HG02981 (cell line): Measurements from ENCODE around the gene RCSD1.
"Not testable (repeated sequence)": the region's sequence is repeated elsewhere in the genome, so short reads cannot be mapped to it uniquely, and the experiment has no call there.

Experiments used
- ATAC-seq: cut with Tn5 transposase; IDR thresholded peaks from one replicate; pipeline ENCODE4 v1.9.1; 2021; ENCODE audit warnings: mild to moderate bottlenecking, moderate library complexity; ENCODE audit not compliant: unreplicated experiment

Gene RCSD1

DNA sequence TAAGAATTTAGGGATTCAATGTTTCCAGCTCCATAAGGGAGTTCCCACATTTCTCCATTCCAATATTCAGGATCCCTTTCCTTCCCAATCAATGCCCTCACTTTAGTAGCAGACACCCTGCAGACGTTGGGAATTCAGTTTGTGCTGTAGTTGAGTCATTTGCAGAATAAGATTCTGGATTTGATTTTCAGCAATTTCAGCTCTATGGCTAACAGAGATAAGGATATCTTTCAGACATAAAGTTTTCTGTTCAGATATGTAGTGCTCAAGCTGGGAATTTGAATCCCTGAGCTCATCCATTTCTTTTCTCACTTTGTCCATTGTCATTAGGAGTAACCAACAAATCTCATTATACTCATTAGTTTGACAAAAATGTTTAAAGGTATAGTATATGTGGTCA is 104.8 kb downstream of the RCSD1 start:
- ATAC-seq: no peak

DNA sequence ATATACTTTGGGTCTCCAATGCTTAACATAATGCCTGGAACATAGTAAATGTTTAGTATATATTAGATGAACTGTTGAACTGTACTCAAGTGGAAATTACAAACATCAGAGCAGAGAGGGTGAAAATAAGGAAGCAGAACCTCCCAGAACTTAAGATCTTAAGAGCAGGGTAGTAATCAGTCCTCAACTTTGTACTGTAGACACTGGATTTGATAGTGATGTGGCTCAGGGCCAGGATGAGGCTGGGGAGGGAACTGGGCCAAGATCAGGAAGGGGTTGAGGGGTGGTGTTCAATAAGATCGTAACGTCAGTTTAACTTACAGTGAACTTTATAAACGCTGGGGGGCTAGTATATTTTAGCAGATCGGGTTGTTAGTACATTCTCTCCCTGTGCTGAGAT is 107.1 kb downstream of the RCSD1 start:
- no peak for ATAC-seq

DNA sequence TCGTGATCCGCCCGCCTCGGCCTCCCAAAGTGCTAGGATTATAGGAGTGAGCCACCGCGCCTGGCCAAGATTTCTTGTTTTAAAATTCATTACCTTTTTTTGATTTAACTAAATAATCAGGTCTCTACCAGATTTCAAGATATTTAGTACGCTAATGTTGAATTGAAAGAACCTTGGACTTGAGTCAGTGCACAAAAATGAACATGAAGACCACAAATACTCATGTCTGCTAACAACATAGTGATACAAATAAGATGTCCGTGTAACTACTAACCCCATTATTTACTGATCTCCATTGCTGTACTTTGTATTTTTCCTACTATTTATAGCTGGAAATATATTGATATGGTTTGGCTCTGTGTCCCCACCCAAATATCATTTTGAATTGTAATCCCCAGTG is 108.1 kb downstream of the RCSD1 start:
- ATAC-seq: no peak

DNA sequence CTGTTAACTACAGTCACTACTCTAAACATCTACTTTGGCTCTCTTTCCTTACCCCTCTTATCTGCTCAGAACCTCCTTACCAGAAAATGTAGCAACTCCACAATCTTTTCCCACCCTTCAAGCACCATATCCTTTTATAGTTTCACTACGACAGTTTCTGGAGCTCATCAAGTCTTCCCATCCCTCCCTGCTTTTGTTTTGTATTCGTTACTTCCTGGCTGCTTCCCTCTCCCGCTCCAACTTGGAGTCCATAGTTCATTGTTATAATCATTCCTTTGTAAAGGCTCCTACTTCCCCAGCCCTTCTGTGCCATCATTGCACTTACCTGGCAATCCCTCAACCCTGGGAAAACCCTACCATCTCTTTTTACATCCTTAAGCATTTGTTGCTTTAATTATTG is 109.7 kb downstream of the RCSD1 start:
- ATAC-seq: no peak

DNA sequence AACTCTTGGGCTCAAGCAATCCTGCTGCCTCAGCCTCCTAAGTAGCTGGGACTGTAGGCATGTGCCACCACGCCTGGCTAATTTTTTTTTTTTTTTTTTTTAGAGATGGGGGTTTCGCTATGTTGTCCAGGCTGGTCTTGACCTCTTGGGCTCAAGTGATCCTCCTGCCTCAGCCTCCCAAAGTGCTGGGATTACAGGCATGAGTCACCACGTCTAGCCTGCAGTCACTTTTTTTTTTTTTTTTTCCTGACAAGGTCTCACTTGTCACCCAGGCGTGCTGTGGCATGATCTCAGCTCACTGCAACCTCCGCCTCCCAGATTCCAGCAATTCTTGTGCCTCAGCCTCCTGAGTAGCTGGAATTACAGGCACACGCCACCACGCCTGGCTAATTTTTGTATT is 111.1 kb downstream of the RCSD1 start:
- ATAC-seq: not testable (repeated sequence)

DNA sequence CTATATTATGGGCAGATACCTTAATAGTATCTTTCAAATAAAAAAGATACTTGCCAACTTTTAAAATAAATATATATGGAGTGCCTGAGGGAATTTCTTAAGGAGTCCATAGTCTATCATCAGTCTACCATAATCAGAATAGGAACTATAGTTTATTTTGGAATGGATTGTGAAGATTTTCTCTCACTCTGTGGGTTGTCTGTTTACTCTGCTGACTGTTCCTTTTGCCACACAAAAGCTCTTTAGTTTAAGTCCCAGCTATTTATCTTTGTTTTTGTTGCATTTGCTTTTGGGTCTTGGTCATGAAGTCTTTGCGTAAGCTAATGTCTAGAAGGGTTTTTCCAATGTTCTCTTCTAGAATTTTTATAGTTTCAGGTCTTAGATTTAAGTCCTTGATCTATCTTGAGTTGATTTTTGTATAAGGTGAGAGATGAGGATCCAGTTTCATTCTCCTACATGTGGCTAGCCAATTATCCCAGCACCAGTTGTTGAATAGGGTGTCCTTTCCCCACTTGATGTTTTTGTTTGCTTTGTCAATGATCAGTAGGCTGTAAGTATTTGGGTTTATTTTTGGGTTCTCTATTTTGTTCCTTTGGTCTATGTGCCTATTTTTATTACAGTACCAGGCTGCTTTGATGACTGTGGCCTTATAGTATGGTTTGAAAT is 112.5 kb downstream of the RCSD1 start:
- not testable (repeated sequence) for ATAC-seq

GRCh38 chr1:167744901-167745300 is 114.9 kb downstream of the RCSD1 start:
- no peak for ATAC-seq

DNA sequence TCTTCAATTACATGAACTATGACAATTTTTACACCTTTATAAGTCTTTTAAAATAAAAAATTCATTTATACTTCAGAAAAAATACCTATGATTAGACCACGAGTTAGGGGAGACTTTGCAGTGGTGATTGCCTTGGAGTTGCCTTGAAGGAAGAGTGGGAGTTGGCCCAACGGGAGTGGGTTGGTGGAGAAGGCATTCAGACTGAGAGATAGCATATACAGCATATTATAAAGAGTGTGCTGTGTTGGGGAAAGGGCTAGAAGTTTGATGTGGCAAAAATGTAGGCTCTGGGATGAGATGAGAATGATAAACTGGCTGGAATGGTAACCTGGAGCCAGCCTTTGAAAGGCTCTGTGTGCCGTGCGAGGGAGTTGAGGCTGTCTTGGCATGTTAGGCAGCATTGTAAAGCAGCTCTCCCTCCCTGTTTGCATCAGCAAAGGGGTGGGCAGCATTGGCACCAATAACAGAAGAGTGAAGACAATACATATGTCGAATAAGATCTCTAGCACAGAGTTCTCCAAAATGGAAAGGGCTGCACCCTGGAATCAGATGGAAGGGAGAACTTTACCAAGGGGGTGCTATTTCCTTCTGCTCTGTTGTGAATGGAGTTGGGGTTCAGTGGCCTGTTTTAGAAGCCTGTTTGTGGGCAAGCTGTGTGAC is 116.1 kb downstream of the RCSD1 start:
- no peak for ATAC-seq

DNA sequence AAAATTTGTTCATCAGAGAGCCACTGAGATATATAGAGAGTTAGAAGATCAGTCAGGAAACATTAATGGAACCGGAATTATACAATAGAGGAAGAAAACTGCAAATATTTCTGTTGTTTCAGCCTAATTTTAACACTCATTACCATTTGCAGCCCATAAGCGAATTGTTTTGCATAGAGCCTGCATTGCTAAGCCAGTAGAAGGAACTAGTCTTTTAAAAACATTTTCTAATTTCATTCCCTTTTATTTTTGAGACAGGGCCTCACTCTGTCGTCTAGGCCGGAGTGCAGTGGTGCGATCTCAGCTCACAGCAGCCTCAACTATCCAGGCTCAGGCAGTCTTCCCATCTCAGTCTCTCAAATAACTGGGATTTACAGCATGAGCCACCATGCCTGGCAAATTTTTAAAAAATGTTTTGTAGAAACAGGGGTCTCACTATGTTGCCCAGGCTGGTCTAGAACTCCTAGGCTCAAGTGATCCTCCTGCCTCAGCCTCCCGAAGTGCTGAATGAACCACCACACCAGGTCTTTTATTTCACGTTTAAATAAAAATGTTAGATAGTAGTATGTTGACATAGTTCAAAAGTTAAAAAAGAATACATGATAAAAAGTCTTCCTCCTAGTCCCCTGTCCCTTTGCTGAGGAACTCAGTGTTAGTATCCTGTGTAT is 117.1 kb downstream of the RCSD1 start:
- ATAC-seq: no peak

- no peak for ATAC-seq
These were observed 118.0 kb downstream of the RCSD1 start for GRCh38 chr1:167747988-167748387.

- no peak for ATAC-seq
These were observed 118.9 kb downstream of the RCSD1 start for GRCh38 chr1:167748906-167749305.

DNA sequence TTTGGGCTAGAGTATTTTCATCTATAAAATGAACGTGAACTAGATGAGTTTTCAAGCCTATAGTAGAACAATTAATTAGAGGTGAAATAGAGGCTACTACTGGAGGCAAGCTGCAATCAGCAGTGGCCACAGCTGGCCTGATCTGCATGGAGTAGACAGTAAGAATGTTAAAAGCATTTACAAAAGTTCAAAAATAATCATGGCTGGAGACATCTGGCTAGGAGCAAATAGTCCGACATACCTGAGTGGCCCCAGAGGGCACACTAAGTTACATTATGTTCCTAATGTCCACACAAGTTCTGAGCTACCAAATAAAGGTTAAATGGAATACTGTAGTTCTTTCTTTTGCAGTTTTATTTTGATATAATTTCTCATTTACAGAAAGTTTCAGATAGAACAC is 119.7 kb downstream of the RCSD1 start:
- ATAC-seq: no peak

GRCh38 chr1:167750641-167751040 is 120.6 kb downstream of the RCSD1 start:
- no peak for ATAC-seq

DNA sequence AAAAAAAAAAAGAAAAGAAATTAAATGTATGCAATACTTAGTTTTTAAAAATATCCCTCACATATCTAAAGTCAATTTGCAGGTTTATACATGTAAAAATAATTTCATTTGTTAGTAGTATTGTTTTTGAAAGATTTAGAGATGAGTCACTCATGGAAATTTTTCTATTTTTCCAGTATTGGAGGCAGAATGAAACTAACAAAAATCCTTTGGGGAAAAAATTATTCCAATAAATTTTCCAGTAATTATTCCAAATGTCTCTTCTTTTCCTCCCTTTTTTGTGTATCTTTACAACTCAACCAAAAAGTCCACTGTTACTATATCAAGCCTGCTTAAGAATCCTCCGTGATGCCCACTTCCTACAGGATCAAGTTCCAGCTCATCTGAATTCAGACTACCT is 121.6 kb downstream of the RCSD1 start:
- ATAC-seq: no peak

DNA sequence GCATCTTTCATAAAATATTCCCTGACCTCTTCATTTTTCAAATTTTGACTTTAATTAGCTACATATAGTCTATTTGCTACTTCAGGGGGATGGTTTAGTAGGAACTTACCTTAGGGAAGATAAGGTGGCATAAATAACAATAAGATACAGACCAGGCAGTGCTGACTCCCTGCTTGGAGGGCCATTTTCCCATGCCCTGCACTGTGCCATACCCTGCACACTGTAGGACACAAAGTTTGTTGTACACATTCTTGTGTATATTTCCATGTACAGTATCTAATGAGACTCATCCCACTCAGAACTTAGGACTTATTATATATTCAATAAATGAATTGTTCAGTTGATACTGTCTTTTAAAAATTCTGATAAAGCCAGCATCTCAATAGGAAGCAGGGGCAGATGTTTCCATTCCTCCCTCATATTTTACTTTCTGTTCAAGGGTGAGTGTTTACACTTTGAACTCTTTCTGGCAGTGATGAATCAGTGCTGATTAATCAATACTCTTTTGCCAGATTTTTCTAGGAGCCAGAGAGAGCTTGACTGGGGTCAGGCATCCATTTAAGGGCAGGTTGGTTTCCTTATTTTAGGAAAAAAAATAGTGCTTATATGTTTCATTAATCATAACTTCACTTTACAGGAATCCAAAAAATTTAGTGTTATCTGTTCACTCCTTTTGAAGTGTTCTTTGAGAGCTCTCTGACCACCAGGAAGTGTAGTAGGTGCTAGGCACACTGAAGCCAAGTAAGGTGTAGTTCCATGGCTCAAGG is 122.4 kb downstream of the RCSD1 start:
- ATAC-seq: no peak

- no peak for ATAC-seq
These were observed 125.6 kb downstream of the RCSD1 start for GRCh38 chr1:167755654-167756053.
